HEK293 (cell line): ENCODE measurements around the gene WNT5B.

Experiments used
- CTCF ChIA-PET: fragments of 350-600 bp; formaldehyde crosslinking; extraction: SDS; loops from one replicate; lab custom pipeline; 2021; ENCODE audit warnings: antibody characterized with exemption; lab: Yijun Ruan, JAX
- POLR2A ChIA-PET: fragments of 300-600 bp; formaldehyde crosslinking; extraction: SDS; loops from one replicate; lab custom pipeline; 2020; ENCODE audit warnings: antibody characterized with exemption, inconsistent platforms; lab: Yijun Ruan, JAX
- H3K27ac ChIP-seq: fragments of 200-500 bp; sonication (Bioruptor generic); 2 replicates; pipeline ENCODE4 v1.5.1; 2014; ENCODE audit warnings: low read depth, low read length, control low read depth, inconsistent platforms; ENCODE audit errors: extremely low read depth
- H3K36me3 ChIP-seq, 2 experiments: fragments of 200-500 bp in 1 of 2; sonication (Bioruptor generic) in 1 of 2; 1 replicate in 1 of 2; 2 replicates in 1 of 2; pipeline ENCODE4 v1.5.1; 2014 to 2017; ENCODE audit warnings: inconsistent platforms in 2 of 2, low read length in 2 of 2; ENCODE audit not compliant: control insufficient read depth in 2 of 2, insufficient read depth in 1 of 2
- H3K4me1 ChIP-seq: fragments of 200-500 bp; sonication (Bioruptor generic); 2 replicates; pipeline ENCODE4 v1.5.1; 2014; ENCODE audit warnings: mild to moderate bottlenecking, low read length, inconsistent platforms; ENCODE audit not compliant: control insufficient read depth, insufficient read depth
- H3K4me3 ChIP-seq: 2 replicates; pipeline ENCODE4 v1.5.1; 2011; ENCODE audit warnings: low read depth, mild to moderate bottlenecking, control low read depth, low read length, moderate library complexity
- H3K9me3 ChIP-seq: fragments of 200-500 bp; sonication (Bioruptor generic); 2 replicates; pipeline ENCODE4 v1.5.1; 2014; ENCODE audit warnings: low read depth, low read length, inconsistent platforms; ENCODE audit not compliant: control insufficient read depth, insufficient read depth
- ELK4 ChIP-seq: IDR thresholded peaks from 2 replicates; pipeline ENCODE4 v1.6.1; 2011; ENCODE audit warnings: mild to moderate bottlenecking, low read depth, low read length, borderline replicate concordance
- KLF10 ChIP-seq: fragments of 450-650 bp; IDR thresholded peaks from 2 replicates; pipeline ENCODE4 v1.5.1; 2018; ENCODE audit warnings: missing biosample characterization, mild to moderate bottlenecking, missing genetic modification characterization
- KLF7 ChIP-seq: fragments of 450-650 bp; formaldehyde crosslinking; IDR thresholded peaks from 2 replicates; pipeline ENCODE4 v1.5.1; 2016; ENCODE audit warnings: missing biosample characterization, missing genetic modification characterization, borderline replicate concordance
- PRDM2 ChIP-seq: fragments of 450-650 bp; formaldehyde crosslinking; IDR thresholded peaks from 2 replicates; pipeline ENCODE4 v1.5.1; 2016; ENCODE audit warnings: missing biosample characterization, missing genetic modification characterization, borderline replicate concordance
- SP2 ChIP-seq: fragments of 450-650 bp; formaldehyde crosslinking; IDR thresholded peaks from 2 replicates; pipeline ENCODE4 v1.5.1; 2016; ENCODE audit warnings: missing biosample characterization, missing genetic modification characterization
- TCF7L2 ChIP-seq: IDR thresholded peaks from 2 replicates; pipeline ENCODE4 v1.6.1; 2011; ENCODE audit warnings: low read depth, mild to moderate bottlenecking, inconsistent platforms, low read length, moderate library complexity, borderline replicate concordance
- ZBTB21 ChIP-seq: fragments of 450-650 bp; formaldehyde crosslinking; IDR thresholded peaks from 2 replicates; pipeline ENCODE4 v1.5.1; 2017; ENCODE audit warnings: missing biosample characterization, missing genetic modification characterization
- ZBTB48 ChIP-seq: fragments of 450-650 bp; formaldehyde crosslinking; IDR thresholded peaks from 2 replicates; pipeline ENCODE4 v1.5.1; 2016; ENCODE audit warnings: missing biosample characterization, missing genetic modification characterization
- ZNF121 ChIP-seq: fragments of 450-650 bp; formaldehyde crosslinking; IDR thresholded peaks from 2 replicates; pipeline ENCODE4 v1.5.1; 2016; ENCODE audit warnings: missing biosample characterization, missing genetic modification characterization
- ZNF211 ChIP-seq: fragments of 450-650 bp; formaldehyde crosslinking; IDR thresholded peaks from 2 replicates; pipeline ENCODE4 v1.5.1; 2016; ENCODE audit warnings: low read depth, missing biosample characterization, missing genetic modification characterization
- ZNF23 ChIP-seq: fragments of 450-650 bp; formaldehyde crosslinking; IDR thresholded peaks from 2 replicates; pipeline ENCODE4 v1.5.1; 2016; ENCODE audit warnings: missing biosample characterization, missing genetic modification characterization, borderline replicate concordance
- ZNF239 ChIP-seq: fragments of 450-650 bp; formaldehyde crosslinking; IDR thresholded peaks from 2 replicates; pipeline ENCODE4 v1.5.1; 2016; ENCODE audit warnings: missing biosample characterization, missing genetic modification characterization
- ZNF248 ChIP-seq: fragments of 450-650 bp; formaldehyde crosslinking; IDR thresholded peaks from 2 replicates; pipeline ENCODE4 v1.5.1; 2017; ENCODE audit warnings: missing biosample characterization, missing genetic modification characterization
- ZNF354C ChIP-seq: fragments of 450-650 bp; formaldehyde crosslinking; IDR thresholded peaks from 2 replicates; pipeline ENCODE4 v1.5.1; 2016; ENCODE audit warnings: missing biosample characterization, missing genetic modification characterization, low read depth, borderline replicate concordance
- ZNF426 ChIP-seq: fragments of 450-650 bp; formaldehyde crosslinking; IDR thresholded peaks from 2 replicates; pipeline ENCODE4 v1.5.1; 2017; ENCODE audit warnings: missing biosample characterization, missing genetic modification characterization, mild to moderate bottlenecking, inconsistent platforms, moderate library complexity
- ZNF473 ChIP-seq: fragments of 450-650 bp; formaldehyde crosslinking; IDR thresholded peaks from 2 replicates; pipeline ENCODE4 v1.5.1; 2017; ENCODE audit warnings: missing biosample characterization, missing genetic modification characterization
- ZNF555 ChIP-seq: fragments of 450-650 bp; formaldehyde crosslinking; conservative IDR thresholded peaks from 2 replicates; pipeline ENCODE4 v1.5.1; 2017; ENCODE audit warnings: missing biosample characterization, mild to moderate bottlenecking, missing genetic modification characterization, inconsistent platforms
- ZNF580 ChIP-seq: fragments of 450-650 bp; formaldehyde crosslinking; IDR thresholded peaks from 2 replicates; pipeline ENCODE4 v1.5.1; 2016; ENCODE audit warnings: missing biosample characterization, missing genetic modification characterization
- ZNF660 ChIP-seq: fragments of 450-650 bp; IDR thresholded peaks from 2 replicates; pipeline ENCODE4 v1.5.1; 2018; ENCODE audit warnings: missing biosample characterization, mild to moderate bottlenecking, missing genetic modification characterization
- ZNF692 ChIP-seq: fragments of 450-650 bp; formaldehyde crosslinking; IDR thresholded peaks from 2 replicates; pipeline ENCODE4 v1.5.1; 2016; ENCODE audit warnings: missing biosample characterization, missing genetic modification characterization
- ZNF707 ChIP-seq: fragments of 450-650 bp; formaldehyde crosslinking; IDR thresholded peaks from 2 replicates; pipeline ENCODE4 v1.5.1; 2016; ENCODE audit warnings: missing biosample characterization, missing genetic modification characterization

WNT5B gene

GRCh38 chr12:1650978-1651361 is 21.9 kb downstream of the WNT5B start:
- Histone ChIP-seq H3K4me1 (no peaks in the 10 kb centered on the region), H3K27ac (no peak overlapping the region), H3K9me3 (no peaks in the 10 kb centered on the region), H3K4me3 (no peak overlapping the region), H3K36me3 (peaks cover 0 to 16% of the 10 kb centered on the region in 2 experiments; a peak in 2 of 3 replicates)
- TF ChIP-seq TCF7L2 (no peak), ZNF660 (no peak), ZNF23 (no peak), ZBTB21 (tag by site-specific recombination) (no peak)
- POLR2A ChIA-PET: no interaction called here
- CTCF ChIA-PET: interaction anchor here (0.7 to 12.9 kb wide), 5 partner anchors 16 to 631 kb away, joined by 4 to 259 read pairs (median 25); no protein-coding TSS in a partner anchor

- TF ChIP-seq ZNF121 (tag by site-specific recombination) (no peak), ELK4 (no peak), ZNF248 (tag by site-specific recombination) (no peak), KLF10 (tag by site-specific recombination) (no peak), SP2 (tag by site-specific recombination) (no peak), ZBTB48 (tag by site-specific recombination) (no peak)
- H3K36me3 ChIP-seq: peaks cover 0 to 8% of the 10 kb centered on the region in 2 experiments; a peak in 2 of 3 replicates
- no peak overlapping the region for H3K4me3 ChIP-seq
- H3K27ac ChIP-seq: no peak overlapping the region
- H3K9me3 ChIP-seq: no peaks in the 10 kb centered on the region
- H3K4me1 ChIP-seq: no peaks in the 10 kb centered on the region
- POLR2A ChIA-PET: no interaction called here
- CTCF ChIA-PET: interaction anchor here (0.6 to 12.9 kb wide), 12 partner anchors 14 to 534 kb away, joined by 3 to 259 read pairs (median 4); no protein-coding TSS in a partner anchor
These were observed 22.9 kb downstream of the WNT5B start for GRCh38 chr12:1651946-1652345.

GRCh38 chr12:1655225-1655788 is 26.3 kb downstream of the WNT5B start:
- Histone ChIP-seq H3K27ac (no peak overlapping the region), H3K36me3 (no peaks in the 10 kb centered on the region), H3K4me1 (no peaks in the 10 kb centered on the region), H3K9me3 (no peaks in the 10 kb centered on the region), H3K4me3 (no peak overlapping the region)
- TF ChIP-seq ZNF426 (no peak), ZNF473 (tag by site-specific recombination) (no peak), PRDM2 (no peak), ZNF580 (tag by site-specific recombination) (no peak), ZNF692 (tag by site-specific recombination) (no peak), ZNF707 (tag by site-specific recombination) (no peak), ZNF555 (no peak), ZNF239 (tag by site-specific recombination) (no peak), ZNF211 (tag by site-specific recombination) (no peak), ZNF354C (no peak), KLF7 (tag by site-specific recombination) (no peak)
- ChIA-PET CTCF (interaction anchor here (0.7 to 12.9 kb wide), 6 partner anchors 20 to 284 kb away, joined by 3 to 259 read pairs (median 8); no protein-coding TSS in a partner anchor), POLR2A (interaction anchor here (0.6 kb wide), 3 partner anchors 212 to 739 kb away, joined by 3 to 4 read pairs (median 4); no protein-coding TSS in a partner anchor)
